Activated CD8-positive, alpha-beta T cell treated with anti-CD3 and anti-CD28 coated beads, Interleukin-2, amount 10 ng/mL, durations not matched to agents 7 days and 5 days (primary cell): ENCODE results near the gene CMTM7. TPM values are rescaled to one million over a fixed set of nuclear protein-coding genes. Genes with fewer than 3 reads are reported as not detected.
"Not testable (repeated sequence)": the region's sequence is repeated elsewhere in the genome, so short reads cannot be mapped to it uniquely, and the experiment has no call there.

Source experiments
- ATAC-seq: fragments of 150-1000 bp; cut with Tn5 transposase; one replicate; pipeline ENCODE4 v1.10.0; 2021; ENCODE audit warnings: moderate library complexity
- CTCF ChIA-PET: fragments of 350-600 bp; sonication (Branson Sonifier 250); formaldehyde crosslinking; loops from one replicate; lab custom pipeline; 2021; ENCODE audit warnings: antibody characterized with exemption; lab: Charles Lee
- POLR2A ChIA-PET: fragments of 350-600 bp; sonication (Branson Sonifier 250); formaldehyde crosslinking; loops from one replicate; lab custom pipeline; 2021; ENCODE audit warnings: antibody characterized with exemption; lab: Charles Lee
- DNase-seq: peaks from one replicate; pipeline ENCODE4 v3.0.0-alpha.2; 2020
- H3K27ac Mint-ChIP-seq: one replicate; pipeline ENCODE4 v1.8.0; 2021; ENCODE audit warnings: mild to moderate bottlenecking, mixed read lengths
- H3K27me3 Mint-ChIP-seq: one replicate; pipeline ENCODE4 v1.8.0; 2021; ENCODE audit warnings: low read depth, mixed read lengths
- H3K36me3 Mint-ChIP-seq: one replicate; pipeline ENCODE4 v1.8.0; 2021; ENCODE audit warnings: low read depth, mixed read lengths
- H3K4me1 Mint-ChIP-seq: one replicate; pipeline ENCODE4 v1.8.0; 2021; ENCODE audit warnings: low read depth, mixed read lengths
- H3K4me3 Mint-ChIP-seq: one replicate; pipeline ENCODE4 v1.8.0; 2021; ENCODE audit warnings: mild to moderate bottlenecking, mixed read lengths
- H3K9me3 Mint-ChIP-seq: one replicate; pipeline ENCODE4 v1.8.0; 2022; ENCODE audit warnings: mixed read lengths; ENCODE audit not compliant: insufficient read depth
- total RNA-seq, 2 experiments: library from RNA; stranded (reverse); gene quantifications; one replicate each; pipeline ENCODE4 v1.2.3, GENCODE V29; 2021

Gene CMTM7
- total RNA-seq, 2 experiments from 2014 or later, result 38.3 to 42.3 TPM

DNA sequence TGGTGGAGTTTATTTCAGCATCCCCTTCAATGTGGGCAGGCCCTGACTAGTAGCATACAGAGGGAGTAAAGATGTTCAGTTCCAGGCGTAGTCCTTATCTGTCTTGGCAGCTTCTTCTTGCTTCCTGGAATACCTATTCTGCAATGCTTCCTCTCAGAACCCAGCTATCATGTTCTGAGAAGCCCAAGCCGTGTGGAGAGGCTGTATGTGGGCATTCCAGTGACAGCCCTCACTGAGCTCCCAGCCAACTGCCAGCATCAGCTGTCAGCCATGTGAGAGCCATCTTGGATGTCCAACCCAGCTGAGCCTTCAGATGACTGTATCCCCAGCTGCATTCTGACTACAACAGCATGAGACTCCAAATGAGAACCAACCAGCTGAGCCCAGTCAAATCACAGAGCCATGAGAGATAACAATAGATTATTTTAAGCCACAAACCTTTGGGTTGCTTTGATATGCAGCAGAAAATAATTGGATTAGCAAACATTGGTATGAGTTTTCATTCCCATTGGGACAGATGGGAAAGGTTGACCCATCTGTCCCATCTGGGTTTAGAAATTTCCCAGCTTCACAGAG is 8.4 kb upstream of the CMTM7 start:
- Mint-ChIP-seq H3K36me3 (no peaks in the 10 kb centered on the region), H3K27me3 (peaks cover 12% of the 10 kb centered on the region), H3K4me3 (no peak overlapping the region), H3K9me3 (no peaks in the 10 kb centered on the region), H3K4me1 (no peaks in the 10 kb centered on the region), H3K27ac (no peak overlapping the region)
- no peak for ATAC-seq
- POLR2A ChIA-PET, result interaction anchor here (0.6 to 1.6 kb wide), 3 partner anchors 8 to 82 kb away, joined by 4 read pairs; partner anchors contain the start of gene CMTM7
- DNase-seq, result no peak
- CTCF ChIA-PET, result interaction anchor here (0.8 to 3.6 kb wide), 5 partner anchors 8 to 84 kb away, joined by 3 to 15 read pairs (median 4); no protein-coding TSS in a partner anchor

DNA sequence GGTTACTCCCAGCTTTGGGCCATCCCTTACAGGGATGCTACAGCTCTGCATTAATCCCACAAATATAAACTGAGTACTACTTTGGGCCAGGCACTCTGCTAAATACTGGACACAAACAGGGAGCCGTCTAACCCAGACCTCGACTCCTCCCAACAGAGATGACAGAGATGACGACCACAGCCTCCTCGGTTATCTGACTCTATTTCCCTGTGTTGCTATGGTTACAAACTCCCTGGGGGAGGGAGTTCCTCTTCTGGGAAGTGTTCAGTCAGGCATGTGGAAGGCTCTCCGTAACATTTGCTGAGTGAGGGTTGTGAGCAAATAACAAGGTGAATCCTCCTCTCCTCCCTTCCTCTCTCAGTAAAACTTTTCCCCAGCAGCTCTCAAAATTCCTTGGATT is 6.7 kb upstream of the CMTM7 start:
- no peaks in the 10 kb centered on the region for H3K36me3 Mint-ChIP-seq
- H3K4me1 Mint-ChIP-seq, result peaks cover 3% of the 10 kb centered on the region
- H3K9me3 Mint-ChIP-seq, result no peaks in the 10 kb centered on the region
- H3K27me3 Mint-ChIP-seq, result peaks cover 7% of the 10 kb centered on the region
- POLR2A ChIA-PET, result no interaction called here
- ATAC-seq (no peak), DNase-seq (no peak)
- CTCF ChIA-PET, result interaction anchor here (0.7 kb wide), 1 partner anchor 10 kb away, joined by 4 read pairs; no protein-coding TSS in a partner anchor
- no peak overlapping the region for H3K27ac Mint-ChIP-seq
- H3K4me3 Mint-ChIP-seq, result no peak overlapping the region

- H3K4me3 Mint-ChIP-seq, result no peak overlapping the region
- POLR2A ChIA-PET, result no interaction called here
- H3K36me3 Mint-ChIP-seq, result peaks cover 2% of the 10 kb centered on the region
- H3K4me1 Mint-ChIP-seq, result peaks cover 16% of the 10 kb centered on the region
- ATAC-seq (no peak), DNase-seq (no peak)
- CTCF ChIA-PET, result interaction anchor here (1.2 to 7.3 kb wide), 4 partner anchors 10 to 81 kb away, joined by 3 to 60 read pairs (median 7); no protein-coding TSS in a partner anchor
- no peak overlapping the region for H3K27ac Mint-ChIP-seq
- H3K9me3 Mint-ChIP-seq, result no peaks in the 10 kb centered on the region
- H3K27me3 Mint-ChIP-seq, result peaks cover 4% of the 10 kb centered on the region
These were observed 4.1 kb upstream of the CMTM7 start for GRCh38 chr3:32387512-32387911.

DNA sequence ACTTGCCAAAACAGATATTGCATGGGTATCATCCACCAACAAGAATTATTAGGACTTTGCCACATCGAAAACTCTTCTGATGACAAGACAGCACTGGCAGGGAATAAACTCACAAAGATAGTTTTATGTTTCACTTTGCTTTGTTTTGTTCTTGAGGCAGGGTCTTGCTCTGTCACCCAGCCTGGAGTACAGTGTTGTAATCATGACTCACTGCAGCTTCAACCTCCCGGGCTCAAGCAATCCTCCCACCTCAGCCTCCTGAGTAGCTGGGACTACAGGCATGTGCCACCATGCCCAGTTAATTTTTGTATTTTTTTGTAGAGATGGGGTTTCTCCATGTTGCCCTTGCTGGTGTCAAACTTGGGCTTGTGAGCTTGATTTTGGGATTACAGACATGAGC is 2.1 kb upstream of the CMTM7 start:
- DNase-seq, H3K9me3 Mint-ChIP-seq, H3K27me3 Mint-ChIP-seq, H3K27ac Mint-ChIP-seq, ATAC-seq: not testable (repeated sequence)
- peaks cover 14% of the 10 kb centered on the region for H3K36me3 Mint-ChIP-seq
- ChIA-PET CTCF (interaction anchor here (0.6 to 7.3 kb wide), 5 partner anchors 14 to 146 kb away, joined by 3 to 60 read pairs (median 16); no protein-coding TSS in a partner anchor), POLR2A (interaction anchor here (0.6 to 2.9 kb wide), 2 partner anchors 71 to 81 kb away, joined by 3 to 9 read pairs; no protein-coding TSS in a partner anchor)
- H3K4me3 Mint-ChIP-seq, result peak overlapping the region; percentile 6
- peaks cover 36% of the 10 kb centered on the region for H3K4me1 Mint-ChIP-seq

- ATAC-seq, result peak; percentile 31
- Mint-ChIP-seq H3K27ac (peak overlapping the region; percentile 92), H3K9me3 (no peaks in the 10 kb centered on the region), H3K4me1 (peaks cover 57% of the 10 kb centered on the region), H3K36me3 (peaks cover 23% of the 10 kb centered on the region), H3K4me3 (peak overlapping the region; percentile 98), H3K27me3 (no peaks in the 10 kb centered on the region)
- DNase-seq, result peak; percentile 34
- POLR2A ChIA-PET, result interaction anchor here (1.2 to 2.9 kb wide), 5 partner anchors 8 to 68 kb away, joined by 3 to 9 read pairs (median 5); no protein-coding TSS in a partner anchor
- CTCF ChIA-PET, result interaction anchor here (0.8 to 7.3 kb wide), 5 partner anchors 17 to 859 kb away, joined by 3 to 60 read pairs (median 4); no protein-coding TSS in a partner anchor
These were observed 1.1 kb downstream of the CMTM7 start for GRCh38 chr3:32392536-32393302.

GRCh38 chr3:32395496-32395895 is 3.8 kb downstream of the CMTM7 start:
- H3K4me3 Mint-ChIP-seq, result no peak overlapping the region
- CTCF ChIA-PET, result interaction anchor here (0.8 to 8.2 kb wide), 10 partner anchors 10 to 220 kb away, joined by 3 to 86 read pairs (median 4); no protein-coding TSS in a partner anchor
- no peak for DNase-seq

GRCh38 chr3:32397941-32398340 is 6.3 kb downstream of the CMTM7 start:
- no peaks in the 10 kb centered on the region for H3K9me3 Mint-ChIP-seq
- H3K4me1 Mint-ChIP-seq, result peaks cover 74% of the 10 kb centered on the region
- POLR2A ChIA-PET, result no interaction called here
- peaks cover 22% of the 10 kb centered on the region for H3K36me3 Mint-ChIP-seq
- H3K4me3 Mint-ChIP-seq, result no peak overlapping the region
- no peak overlapping the region for H3K27ac Mint-ChIP-seq
- CTCF ChIA-PET, result interaction anchor here (0.7 to 8.2 kb wide), 11 partner anchors 10 to 100 kb away, joined by 3 to 86 read pairs (median 4); no protein-coding TSS in a partner anchor
- DNase-seq, result no peak
- no peak for ATAC-seq
- H3K27me3 Mint-ChIP-seq, result no peaks in the 10 kb centered on the region

More at GRCh38 chr3:32395496-32395895, 3.8 kb downstream of the CMTM7 start:
- peaks cover 23% of the 10 kb centered on the region for H3K36me3 Mint-ChIP-seq
- peak overlapping the region; percentile 12 for H3K27ac Mint-ChIP-seq
- H3K9me3 Mint-ChIP-seq, result no peaks in the 10 kb centered on the region
- no peak for ATAC-seq
- H3K4me1 Mint-ChIP-seq, result peaks cover 72% of the 10 kb centered on the region
- POLR2A ChIA-PET, result interaction anchor here (0.9 to 1.6 kb wide), 2 partner anchors 38 to 107 kb away, joined by 3 to 4 read pairs; partner anchors contain the start of gene CMTM6
- no peaks in the 10 kb centered on the region for H3K27me3 Mint-ChIP-seq

- Mint-ChIP-seq H3K27me3 (no peaks in the 10 kb centered on the region), H3K27ac (no peak overlapping the region), H3K36me3 (peaks cover 20% of the 10 kb centered on the region), H3K9me3 (no peaks in the 10 kb centered on the region), H3K4me1 (peaks cover 74% of the 10 kb centered on the region), H3K4me3 (no peak overlapping the region)
- POLR2A ChIA-PET, result no interaction called here
- ATAC-seq (no peak), DNase-seq (no peak)
- CTCF ChIA-PET, result interaction anchor here (0.6 to 8.2 kb wide), 11 partner anchors 11 to 222 kb away, joined by 3 to 86 read pairs (median 4); no protein-coding TSS in a partner anchor
These were observed 6.9 kb downstream of the CMTM7 start for GRCh38 chr3:32398531-32398930.

DNA sequence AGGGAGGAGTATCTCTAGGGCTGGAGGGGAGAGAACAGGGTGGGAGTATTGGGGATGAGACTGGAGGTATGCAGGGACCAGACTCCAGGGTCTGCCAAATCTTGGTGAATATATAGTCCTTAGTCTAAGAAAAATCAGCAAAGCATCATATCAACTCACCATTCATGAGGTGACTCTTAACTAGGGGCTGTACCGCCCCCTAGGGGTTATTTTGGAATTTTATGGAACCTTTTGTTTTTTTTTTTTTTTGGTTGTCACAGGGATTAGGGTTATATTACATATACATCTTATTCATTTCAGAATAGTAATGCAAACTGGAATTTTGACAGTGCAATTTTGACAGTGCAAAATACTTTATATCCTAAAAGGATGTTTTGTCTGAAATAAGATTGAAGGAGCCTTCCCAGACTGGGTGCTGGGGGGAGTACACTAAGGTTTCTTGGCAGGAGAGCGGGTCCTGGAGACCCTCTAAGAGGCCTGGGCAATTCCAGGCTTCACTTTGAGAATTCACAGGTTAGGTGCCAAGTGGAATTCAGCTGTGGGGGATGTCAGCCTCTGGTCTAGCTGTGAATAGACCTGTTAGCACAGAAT is 7.5 kb downstream of the CMTM7 start:
- H3K27me3 Mint-ChIP-seq, result no peaks in the 10 kb centered on the region
- DNase-seq (peak; percentile 67), ATAC-seq (peak; percentile 11)
- peaks cover 19% of the 10 kb centered on the region for H3K36me3 Mint-ChIP-seq
- no peak overlapping the region for H3K4me3 Mint-ChIP-seq
- CTCF ChIA-PET, result interaction anchor here (0.5 to 8.2 kb wide), 8 partner anchors 14 to 223 kb away, joined by 3 to 86 read pairs (median 5); no protein-coding TSS in a partner anchor
- POLR2A ChIA-PET, result no interaction called here
- H3K27ac Mint-ChIP-seq, result no peak overlapping the region
- H3K4me1 Mint-ChIP-seq, result peaks cover 72% of the 10 kb centered on the region
- H3K9me3 Mint-ChIP-seq, result no peaks in the 10 kb centered on the region

GRCh38 chr3:32401126-32401525 is 9.5 kb downstream of the CMTM7 start:
- ATAC-seq (no peak), DNase-seq (no peak)
- H3K27ac Mint-ChIP-seq, result peak overlapping the region; percentile 98
- no peaks in the 10 kb centered on the region for H3K9me3 Mint-ChIP-seq
- no peaks in the 10 kb centered on the region for H3K27me3 Mint-ChIP-seq
- peaks cover 24% of the 10 kb centered on the region for H3K36me3 Mint-ChIP-seq
- CTCF ChIA-PET, result interaction anchor here (0.8 to 8.2 kb wide), 8 partner anchors 9 to 224 kb away, joined by 3 to 86 read pairs (median 6); no protein-coding TSS in a partner anchor
- peaks cover 68% of the 10 kb centered on the region for H3K4me1 Mint-ChIP-seq
- POLR2A ChIA-PET, result interaction anchor here (1.1 to 1.7 kb wide), 5 partner anchors 10 to 59 kb away, joined by 3 to 8 read pairs (median 4); partner anchors contain the start of gene CMTM7
- H3K4me3 Mint-ChIP-seq, result peak overlapping the region; percentile 85
